ENCODE measurements around the gene SRI. TPM values are rescaled to one million over a fixed set of nuclear protein-coding genes. Genes with fewer than 3 reads are reported as not detected.

Gene SRI
- total RNA-seq, 1 experiment from 2014 or later, result 136 TPM

DNA sequence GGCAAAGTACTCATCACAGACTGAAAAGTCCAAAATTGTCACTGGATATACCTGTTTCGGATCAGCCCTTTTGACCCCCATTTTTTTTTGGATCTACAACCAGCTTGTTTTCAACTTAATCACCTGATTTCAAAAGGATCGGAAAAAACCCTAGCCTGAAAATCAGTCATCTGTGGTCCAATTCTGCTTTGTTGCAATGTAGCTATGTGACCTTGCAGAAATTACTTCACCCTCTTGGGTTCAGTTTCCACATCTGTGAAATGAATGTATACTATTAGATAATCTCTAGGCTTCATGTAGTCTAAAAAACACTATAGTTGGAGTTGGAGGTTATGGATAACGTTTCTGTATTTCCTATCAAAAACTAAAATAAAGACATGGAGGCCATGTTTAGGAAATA, 49.7 kb upstream of the SRI start:
- no peak overlapping the region for H2BK12ac ChIP-seq (ENCODE audit: insufficient read length, low read depth, low read length)
- no peaks in the 10 kb centered on the region for H3K27me3 Mint-ChIP-seq (ENCODE audit: low read depth)
- no peaks in the 10 kb centered on the region for H4K20me1 ChIP-seq (ENCODE audit: control insufficient read depth, insufficient read depth, insufficient read length)
- H2BK20ac ChIP-seq (ENCODE audit: low read depth, low read length, poor library complexity, severe bottlenecking), result no peak overlapping the region
- peaks cover 4 to 6% (median 4%) of the 10 kb centered on the region in 3 experiments; a peak in 5 of 7 replicates for H3K36me3 Mint-ChIP-seq (ENCODE audit: insufficient read depth in 1 of 3, low read depth in 3 of 3)
- no peaks in the 10 kb centered on the region for H3K9me3 ChIP-seq (ENCODE audit: control insufficient read depth, low read depth, low read length)
- no peak overlapping the region for H3K14ac ChIP-seq (ENCODE audit: insufficient read depth, low read length)
- no peak overlapping the region for H4K5ac ChIP-seq (ENCODE audit: insufficient read length, low read depth, low read length)
- no peak overlapping the region for H3K56ac ChIP-seq (ENCODE audit: insufficient read length, low read depth, low read length)
- no peak overlapping the region for H3K27ac Mint-ChIP-seq
- no peak overlapping the region for H3K4ac ChIP-seq (ENCODE audit: low read depth, low read length)
- H3K4me1 Mint-ChIP-seq, result peaks cover 3 to 5% of the 10 kb centered on the region in 2 experiments; a peak in 3 of 4 replicates
- no peak overlapping the region for H3T11ph ChIP-seq (ENCODE audit: low read length)
- H3K4me2 ChIP-seq (ENCODE audit: insufficient read depth, insufficient read length, low read length), result no peak overlapping the region
- no peak overlapping the region for H2BK5ac ChIP-seq (ENCODE audit: insufficient read length, low read length)
- no peak overlapping the region for H3K9ac ChIP-seq (ENCODE audit: extremely low read depth, insufficient read length, low read length)
- H2BK120ac ChIP-seq (ENCODE audit: low read depth, low read length, poor library complexity, severe bottlenecking), result no peak overlapping the region
- H3K4me1 ChIP-seq (ENCODE audit: insufficient read depth, low read length), result no peaks in the 10 kb centered on the region
- no peak overlapping the region for H3K23ac ChIP-seq (ENCODE audit: insufficient read length, low read depth, low read length)
- no peak overlapping the region for H2BK15ac ChIP-seq (ENCODE audit: low read depth, low read length)
- TF ChIP-seq, protein P1, sequence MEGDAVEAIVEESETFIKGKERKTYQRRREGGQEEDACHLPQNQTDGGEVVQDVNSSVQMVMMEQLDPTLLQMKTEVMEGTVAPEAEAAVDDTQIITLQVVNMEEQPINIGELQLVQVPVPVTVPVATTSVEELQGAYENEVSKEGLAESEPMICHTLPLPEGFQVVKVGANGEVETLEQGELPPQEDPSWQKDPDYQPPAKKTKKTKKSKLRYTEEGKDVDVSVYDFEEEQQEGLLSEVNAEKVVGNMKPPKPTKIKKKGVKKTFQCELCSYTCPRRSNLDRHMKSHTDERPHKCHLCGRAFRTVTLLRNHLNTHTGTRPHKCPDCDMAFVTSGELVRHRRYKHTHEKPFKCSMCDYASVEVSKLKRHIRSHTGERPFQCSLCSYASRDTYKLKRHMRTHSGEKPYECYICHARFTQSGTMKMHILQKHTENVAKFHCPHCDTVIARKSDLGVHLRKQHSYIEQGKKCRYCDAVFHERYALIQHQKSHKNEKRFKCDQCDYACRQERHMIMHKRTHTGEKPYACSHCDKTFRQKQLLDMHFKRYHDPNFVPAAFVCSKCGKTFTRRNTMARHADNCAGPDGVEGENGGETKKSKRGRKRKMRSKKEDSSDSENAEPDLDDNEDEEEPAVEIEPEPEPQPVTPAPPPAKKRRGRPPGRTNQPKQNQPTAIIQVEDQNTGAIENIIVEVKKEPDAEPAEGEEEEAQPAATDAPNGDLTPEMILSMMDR (conservative IDR thresholded peaks at IDR 0.05), result no peak
- H3K9me3 Mint-ChIP-seq, result peaks cover 7 to 9% of the 10 kb centered on the region in 2 experiments
- H3K27me3 ChIP-seq (ENCODE audit: insufficient read depth, low read length), result no peaks in the 10 kb centered on the region
- no peaks in the 10 kb centered on the region for H3K79me1 ChIP-seq (ENCODE audit: insufficient read depth, low read depth, low read length, poor library complexity, severe bottlenecking)
- H3K18ac ChIP-seq (ENCODE audit: insufficient read length, low read depth, low read length), result no peak overlapping the region
- H4K91ac ChIP-seq (ENCODE audit: insufficient read length, low read depth, low read length), result no peak overlapping the region
- no peak overlapping the region for H4K8ac ChIP-seq (replicated peaks; ENCODE audit: insufficient read length, low read depth, low read length)
- no peaks in the 10 kb centered on the region for H3K23me2 ChIP-seq (ENCODE audit: insufficient read length, low read depth, low read length, poor library complexity, severe bottlenecking)
- H3K27ac ChIP-seq (ENCODE audit: insufficient read length, low read depth, low read length), result no peak overlapping the region
- no peaks in the 10 kb centered on the region for H3K79me2 ChIP-seq (ENCODE audit: insufficient read depth, low read length)
- no CpG with 5 or more reads among the region's 3 CpGs for WGBS (ENCODE audit: extremely low coverage, insufficient read length, low lambda C conversion rate)
- H2AK5ac ChIP-seq (ENCODE audit: insufficient read length, low read length), result no peak overlapping the region
- H3K4me3 Mint-ChIP-seq, result no peak overlapping the region
- DNase-seq, result no peak
- no peak overlapping the region for H2AFZ ChIP-seq (ENCODE audit: low read length)
